ENCODE results near the gene NRF1.

NRF1 gene

GRCh38 chr7:129721068-129721467, 109.5 kb downstream of the NRF1 start:
- Histone ChIP-seq H4K20me1 (ENCODE audit: insufficient read depth, low read length) (no peaks in the 10 kb centered on the region), H2AFZ (ENCODE audit: low read length) (no peak overlapping the region), H3F3A (ENCODE audit: insufficient read depth, low read length) (no peaks in the 10 kb centered on the region), H3K9ac (ENCODE audit: low read length) (no peak overlapping the region), H3K9me3 (ENCODE audit: low read length) (no peaks in the 10 kb centered on the region), H3K4me2 (ENCODE audit: low read length) (no peak overlapping the region), H3K9me2 (ENCODE audit: low read depth, low read length) (no peaks in the 10 kb centered on the region), H3K79me2 (ENCODE audit: insufficient read depth, low read length) (no peaks in the 10 kb centered on the region), H3K36me3 (ENCODE audit: insufficient read depth, low read length) (peaks cover 35% of the 10 kb centered on the region), H3K27me3 (ENCODE audit: insufficient read depth, low read length) (no peaks in the 10 kb centered on the region), H3K27ac (ENCODE audit: low read depth, low read length, poor library complexity, severe bottlenecking) (peak overlapping the region; percentile 75), H3K4me1 (ENCODE audit: insufficient read depth, low read length, severe bottlenecking) (peaks cover 20% of the 10 kb centered on the region), H3K4me3 (ENCODE audit: low read depth, low read length, poor library complexity, severe bottlenecking) (no peak overlapping the region)
- TF ChIP-seq, protein P1, sequence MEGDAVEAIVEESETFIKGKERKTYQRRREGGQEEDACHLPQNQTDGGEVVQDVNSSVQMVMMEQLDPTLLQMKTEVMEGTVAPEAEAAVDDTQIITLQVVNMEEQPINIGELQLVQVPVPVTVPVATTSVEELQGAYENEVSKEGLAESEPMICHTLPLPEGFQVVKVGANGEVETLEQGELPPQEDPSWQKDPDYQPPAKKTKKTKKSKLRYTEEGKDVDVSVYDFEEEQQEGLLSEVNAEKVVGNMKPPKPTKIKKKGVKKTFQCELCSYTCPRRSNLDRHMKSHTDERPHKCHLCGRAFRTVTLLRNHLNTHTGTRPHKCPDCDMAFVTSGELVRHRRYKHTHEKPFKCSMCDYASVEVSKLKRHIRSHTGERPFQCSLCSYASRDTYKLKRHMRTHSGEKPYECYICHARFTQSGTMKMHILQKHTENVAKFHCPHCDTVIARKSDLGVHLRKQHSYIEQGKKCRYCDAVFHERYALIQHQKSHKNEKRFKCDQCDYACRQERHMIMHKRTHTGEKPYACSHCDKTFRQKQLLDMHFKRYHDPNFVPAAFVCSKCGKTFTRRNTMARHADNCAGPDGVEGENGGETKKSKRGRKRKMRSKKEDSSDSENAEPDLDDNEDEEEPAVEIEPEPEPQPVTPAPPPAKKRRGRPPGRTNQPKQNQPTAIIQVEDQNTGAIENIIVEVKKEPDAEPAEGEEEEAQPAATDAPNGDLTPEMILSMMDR (IDR thresholded peaks at IDR 0.05; ENCODE audit: low read length) = no peak
- no peak for TF ChIP-seq EZH2 (IDR thresholded peaks at IDR 0.05; ENCODE audit: borderline replicate concordance, low read length)

GRCh38 chr7:129723679-129724078, 112.2 kb downstream of the NRF1 start:
- Histone ChIP-seq H3K36me3 (ENCODE audit: insufficient read depth, low read length) (peaks cover 27% of the 10 kb centered on the region), H3K4me2 (ENCODE audit: low read length) (no peak overlapping the region), H3K4me3 (ENCODE audit: low read depth, low read length, poor library complexity, severe bottlenecking) (no peak overlapping the region), H3K9me3 (ENCODE audit: low read length) (no peaks in the 10 kb centered on the region), H3K79me2 (ENCODE audit: insufficient read depth, low read length) (no peaks in the 10 kb centered on the region), H4K20me1 (ENCODE audit: insufficient read depth, low read length) (no peaks in the 10 kb centered on the region), H3K4me1 (ENCODE audit: insufficient read depth, low read length, severe bottlenecking) (peaks cover 20% of the 10 kb centered on the region), H3K9ac (ENCODE audit: low read length) (no peak overlapping the region), H3K27ac (ENCODE audit: low read depth, low read length, poor library complexity, severe bottlenecking) (no peak overlapping the region), H3K27me3 (ENCODE audit: insufficient read depth, low read length) (no peaks in the 10 kb centered on the region), H2AFZ (ENCODE audit: low read length) (no peak overlapping the region), H3K9me2 (ENCODE audit: low read depth, low read length) (no peaks in the 10 kb centered on the region), H3F3A (ENCODE audit: insufficient read depth, low read length) (no peaks in the 10 kb centered on the region)
- no peak for TF ChIP-seq EZH2 (IDR thresholded peaks at IDR 0.05; ENCODE audit: borderline replicate concordance, low read length)
- TF ChIP-seq, protein P1 (IDR thresholded peaks at IDR 0.05; ENCODE audit: low read length) = no peak

DNA sequence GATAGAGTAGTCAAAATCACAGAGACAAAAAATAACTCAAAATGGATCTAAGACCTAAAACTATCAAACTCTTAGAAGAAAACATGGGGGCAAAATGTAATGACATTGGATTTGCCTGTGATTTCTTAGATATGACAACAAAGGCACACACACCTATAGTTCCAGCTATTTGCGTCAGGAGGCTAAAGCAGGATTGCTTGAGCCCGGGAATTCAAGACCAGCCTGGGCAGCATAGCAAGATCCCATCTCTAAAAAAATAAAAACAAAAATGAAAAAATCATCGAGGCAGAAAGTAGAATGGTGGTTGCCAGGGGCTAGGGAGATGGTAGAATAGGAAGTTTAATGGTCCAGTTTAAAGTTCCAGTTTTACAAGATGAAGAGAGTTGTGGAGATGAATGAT, 113.3 kb downstream of the NRF1 start:
- Histone ChIP-seq H2AFZ (ENCODE audit: low read length) (no peak overlapping the region), H3K9ac (ENCODE audit: low read length) (no peak overlapping the region), H3K4me1 (ENCODE audit: insufficient read depth, low read length, severe bottlenecking) (peaks cover 15% of the 10 kb centered on the region), H3K9me2 (ENCODE audit: low read depth, low read length) (no peaks in the 10 kb centered on the region), H3K9me3 (ENCODE audit: low read length) (no peaks in the 10 kb centered on the region), H3K36me3 (ENCODE audit: insufficient read depth, low read length) (peaks cover 32% of the 10 kb centered on the region), H3K27ac (ENCODE audit: low read depth, low read length, poor library complexity, severe bottlenecking) (no peak overlapping the region), H4K20me1 (ENCODE audit: insufficient read depth, low read length) (no peaks in the 10 kb centered on the region), H3F3A (ENCODE audit: insufficient read depth, low read length) (no peaks in the 10 kb centered on the region), H3K4me3 (ENCODE audit: low read depth, low read length, poor library complexity, severe bottlenecking) (no peak overlapping the region), H3K27me3 (ENCODE audit: insufficient read depth, low read length) (no peaks in the 10 kb centered on the region), H3K4me2 (ENCODE audit: low read length) (no peak overlapping the region), H3K79me2 (ENCODE audit: insufficient read depth, low read length) (no peaks in the 10 kb centered on the region)
- no peak for TF ChIP-seq EZH2 (IDR thresholded peaks at IDR 0.05; ENCODE audit: borderline replicate concordance, low read length)
- TF ChIP-seq, protein P1 (IDR thresholded peaks at IDR 0.05; ENCODE audit: low read length) = no peak
